ENCODE data around the gene SLC1A7.

SLC1A7 gene

GRCh38 chr1:53162621-53163020, 20.2 kb upstream of the SLC1A7 start:
- Histone ChIP-seq H3K27ac (no peak overlapping the region), H3K4me3 (no peak overlapping the region)
- no peak for TF ChIP-seq CTCF (IDR thresholded peaks at IDR 0.05)
- DNase-seq (ENCODE audit: low spot score) = peak; percentile 16

- no peak for TF ChIP-seq CTCF (IDR thresholded peaks at IDR 0.05)
- DNase-seq (ENCODE audit: low spot score) = peak; percentile 67
- H3K27ac ChIP-seq = no peak overlapping the region
- H3K4me3 ChIP-seq = no peak overlapping the region
Observed at GRCh38 chr1:53160924-53161378, 18.5 kb upstream of the SLC1A7 start.

- TF ChIP-seq CTCF (IDR thresholded peaks at IDR 0.05) = no peak
- DNase-seq (ENCODE audit: low spot score) = peak; percentile 2
- H3K27ac ChIP-seq = no peak overlapping the region
- H3K4me3 ChIP-seq = no peak overlapping the region
Observed at GRCh38 chr1:53158900-53159299, 16.5 kb upstream of the SLC1A7 start.

GRCh38 chr1:53156783-53157182, 14.3 kb upstream of the SLC1A7 start:
- no peak for DNase-seq (ENCODE audit: low spot score)
- Histone ChIP-seq H3K27ac (no peak overlapping the region), H3K4me3 (no peak overlapping the region)
- TF ChIP-seq CTCF (IDR thresholded peaks at IDR 0.05) = no peak

GRCh38 chr1:53155945-53156344, 13.5 kb upstream of the SLC1A7 start:
- TF ChIP-seq CTCF (IDR thresholded peaks at IDR 0.05) = no peak
- Histone ChIP-seq H3K27ac (no peak overlapping the region), H3K4me3 (no peak overlapping the region)
- peak; percentile 12 for DNase-seq (ENCODE audit: low spot score)

GRCh38 chr1:53155534-53155933, 13.1 kb upstream of the SLC1A7 start:
- Histone ChIP-seq H3K27ac (no peak overlapping the region), H3K4me3 (no peak overlapping the region)
- DNase-seq (ENCODE audit: low spot score) = peak; percentile 1
- no peak for TF ChIP-seq CTCF (IDR thresholded peaks at IDR 0.05)

- Histone ChIP-seq H3K4me3 (no peak overlapping the region), H3K27ac (no peak overlapping the region)
- peak; percentile 36 for DNase-seq (ENCODE audit: low spot score)
- TF ChIP-seq CTCF (IDR thresholded peaks at IDR 0.05) = no peak
Observed at GRCh38 chr1:53154859-53155438, 12.5 kb upstream of the SLC1A7 start.
